HepG2 (cell line): ENCODE measurements around the gene COBLL1. TPM values are rescaled to one million over a fixed set of nuclear protein-coding genes. Genes with fewer than 3 reads are reported as not detected.
A peak's percentile ranks its signal among the peaks of the same experiment; 100 is the strongest.

Experiments
- CBX5 ChIP-seq: sonication (generic); formaldehyde crosslinking; IDR thresholded peaks from 2 replicates; pipeline ENCODE4 v1.4.0; 2020; ENCODE audit warnings: missing genetic modification reagents, borderline replicate concordance
- CEBPG ChIP-seq: IDR thresholded peaks from 2 replicates; pipeline ENCODE4 v1.6.1; 2016
- EZH2 ChIP-seq: conservative IDR thresholded peaks from 2 replicates; pipeline ENCODE4 v1.6.1; 2012; ENCODE audit warnings: mild to moderate bottlenecking, low read depth, low read length, moderate library complexity
- FOXK1 ChIP-seq: sonication (generic); formaldehyde crosslinking; IDR thresholded peaks from 2 replicates; pipeline ENCODE4 v1.4.0; 2020; ENCODE audit warnings: low read depth, missing genetic modification reagents, borderline replicate concordance
- GATAD2A ChIP-seq: IDR thresholded peaks from 2 replicates; pipeline ENCODE4 v1.6.1; 2016
- HMG20A ChIP-seq: IDR thresholded peaks from 2 replicates; pipeline ENCODE4 v1.6.1; 2016; ENCODE audit warnings: borderline replicate concordance
- KLF6 ChIP-seq: IDR thresholded peaks from 2 replicates; pipeline ENCODE4 v1.8.0; 2016; ENCODE audit warnings: missing biosample characterization, missing genetic modification reagents
- PAWR ChIP-seq: sonication (generic); formaldehyde crosslinking; IDR thresholded peaks from 2 replicates; pipeline ENCODE4 v1.4.0; 2020; ENCODE audit warnings: missing genetic modification reagents, mild to moderate bottlenecking, borderline replicate concordance
- PCBP2 ChIP-seq: fragments of 200-400 bp; formaldehyde crosslinking; optimal IDR thresholded peaks from 2 replicates; pipeline ENCODE3; 2018; ENCODE audit warnings: low read length, low read depth; ENCODE audit not compliant: poor library complexity, severe bottlenecking
- POGZ ChIP-seq: sonication (generic); formaldehyde crosslinking; IDR thresholded peaks from 2 replicates; pipeline ENCODE4 v1.4.0; 2020; ENCODE audit warnings: mild to moderate bottlenecking, missing genetic modification reagents
- RCOR2 ChIP-seq: IDR thresholded peaks from 2 replicates; pipeline ENCODE4 v1.6.1; 2016; ENCODE audit warnings: missing biosample characterization, missing genetic modification reagents
- SOX13 ChIP-seq, 3 experiments: fragments of 450-650 bp in 1 of 3; sonication (generic) in 1 of 3; formaldehyde crosslinking in 1 of 3; IDR thresholded peaks in 2 of 3; conservative IDR thresholded peaks in 1 of 3; 2 replicates each; pipeline versions ENCODE4 v1.5.0 to v1.6.1; 2016 to 2020; ENCODE audit warnings: antibody characterized with exemption in 1 of 3, mild to moderate bottlenecking in 1 of 3, missing compliant biosample characterization in 1 of 3, missing genetic modification reagents in 1 of 3, moderate library complexity in 1 of 3
- SOX5 ChIP-seq: IDR thresholded peaks from 2 replicates; pipeline ENCODE4 v1.6.1; 2016; ENCODE audit warnings: borderline replicate concordance
- SOX6 ChIP-seq, 2 experiments: fragments of 450-650 bp in 1 of 2; sonication (generic) in 1 of 2; formaldehyde crosslinking in 1 of 2; IDR thresholded peaks; 2 replicates each; pipeline versions ENCODE4 v1.4.0 to v1.6.1; 2017 to 2020; ENCODE audit warnings: antibody characterized with exemption in 1 of 2, mild to moderate bottlenecking in 1 of 2, missing genetic modification reagents in 1 of 2
- STAG1 ChIP-seq: sonication (generic); formaldehyde crosslinking; IDR thresholded peaks from 2 replicates; pipeline ENCODE4 v1.4.0; 2020; ENCODE audit warnings: missing genetic modification reagents
- TEAD3 ChIP-seq: optimal IDR thresholded peaks from 2 replicates; pipeline ENCODE3; 2016; ENCODE audit warnings: borderline replicate concordance
- YEATS2 ChIP-seq: sonication (generic); formaldehyde crosslinking; IDR thresholded peaks from 2 replicates; pipeline ENCODE4 v1.4.0; 2020; ENCODE audit warnings: missing genetic modification reagents, borderline replicate concordance
- ZNF644 ChIP-seq: IDR thresholded peaks from 2 replicates; pipeline ENCODE4 v1.6.1; 2016; ENCODE audit warnings: low read depth
- polyA plus RNA-seq, 8 experiments: library from polyadenylated mRNA; depleted of rRNA in 3 of 8; stranded (reverse) in 7 of 8; unstranded in 1 of 8; fragments of >200 nt; fragmentation: Illumina TruSeq in 4 of 8; extraction: Trizol in 4 of 8; gene quantifications; 2 replicates each; pipeline versions ENCODE4 v1.2.1 to v1.2.3, GENCODE V29; 2011 to 2016; ENCODE audit warnings: low read depth in 4 of 8, missing spikeins in 1 of 8, mixed read lengths in 1 of 8; ENCODE audit not compliant: insufficient read depth in 1 of 8
- total RNA-seq, 5 experiments: library from RNA; depleted of rRNA; stranded (reverse); fragments of >200 nt; fragmentation: Illumina TruSeq; extraction: Trizol; gene quantifications; 2 replicates each; pipeline ENCODE4 v1.2.3, GENCODE V29; 2016; ENCODE audit warnings: low read depth in 1 of 5
- TF ChIP-seq, protein P1 (sequence below): sonication (generic); formaldehyde crosslinking; IDR thresholded peaks from 2 replicates; pipeline ENCODE4 v1.4.0; 2020; ENCODE audit warnings: mild to moderate bottlenecking, missing genetic modification reagents
- TF ChIP-seq, protein P2 (sequence below): sonication (generic); formaldehyde crosslinking; IDR thresholded peaks from 2 replicates; pipeline ENCODE4 v1.8.0; 2022; ENCODE audit warnings: missing genetic modification reagents, mild to moderate bottlenecking, borderline replicate concordance
- TF ChIP-seq, protein P3 (sequence below): sonication (generic); formaldehyde crosslinking; IDR thresholded peaks from 2 replicates; pipeline ENCODE4 v1.8.0; 2022; ENCODE audit warnings: missing genetic modification reagents, mild to moderate bottlenecking, inconsistent platforms, borderline replicate concordance
- TF ChIP-seq, protein P4 (sequence below): sonication (generic); formaldehyde crosslinking; IDR thresholded peaks from 2 replicates; pipeline ENCODE4 v1.8.0; 2022; ENCODE audit warnings: missing genetic modification reagents, mild to moderate bottlenecking, moderate library complexity, borderline replicate concordance
- TF ChIP-seq, protein P5 (sequence below): sonication (generic); formaldehyde crosslinking; IDR thresholded peaks from 2 replicates; pipeline ENCODE4 v1.8.0; 2022; ENCODE audit warnings: mild to moderate bottlenecking, missing genetic modification reagents, borderline replicate concordance

Gene COBLL1
- total and polyA plus RNA-seq, 2 of the 13 experiments (the other 11 are each of a cell fraction or from before 2014, with no cell fraction given) = 32.6 to 86.8 TPM

DNA sequence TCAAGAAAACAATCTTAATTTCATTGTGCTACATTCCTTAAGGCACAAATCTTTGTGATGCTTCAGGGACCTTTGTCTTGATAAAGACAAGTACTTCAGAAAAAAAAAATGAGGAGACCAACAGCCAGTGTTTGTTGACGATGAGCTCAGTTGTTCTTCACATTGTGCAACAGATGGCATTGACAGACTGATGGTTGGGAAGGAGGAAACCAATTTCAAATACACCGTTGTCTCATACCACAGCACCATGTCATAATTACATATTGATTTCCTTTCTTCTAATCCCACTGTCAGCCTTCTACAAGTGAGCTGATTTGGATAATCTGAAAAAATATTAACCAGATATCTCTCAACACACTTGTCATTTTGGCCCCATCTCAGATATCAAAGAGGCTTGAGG is 166.6 kb downstream of the COBLL1 start (continued):
- TF ChIP-seq STAG1 (CRISPR knock-in tag) = no peak
- TF ChIP-seq YEATS2 = no peak
- 0 out of 2 replicates have a peak, but pooled peaks have one; percentile 21 for TF ChIP-seq FOXK1 (CRISPR knock-in tag)
- TF ChIP-seq SOX13 (IDR thresholded peaks at IDR 0.05) = no peak
- TF ChIP-seq SOX13 (CRISPR knock-in tag; conservative IDR thresholded peaks at IDR 0.05 in 1 of 2, IDR thresholded peaks at IDR 0.05 in 1 of 2) = peak in 1 of 2 experiments; percentile 61; a peak in 1 of 4 replicates
- no peak for TF ChIP-seq PCBP2
- TF ChIP-seq, protein P1, sequence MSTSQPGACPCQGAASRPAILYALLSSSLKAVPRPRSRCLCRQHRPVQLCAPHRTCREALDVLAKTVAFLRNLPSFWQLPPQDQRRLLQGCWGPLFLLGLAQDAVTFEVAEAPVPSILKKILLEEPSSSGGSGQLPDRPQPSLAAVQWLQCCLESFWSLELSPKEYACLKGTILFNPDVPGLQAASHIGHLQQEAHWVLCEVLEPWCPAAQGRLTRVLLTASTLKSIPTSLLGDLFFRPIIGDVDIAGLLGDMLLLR = no peak
- TF ChIP-seq, protein P2, sequence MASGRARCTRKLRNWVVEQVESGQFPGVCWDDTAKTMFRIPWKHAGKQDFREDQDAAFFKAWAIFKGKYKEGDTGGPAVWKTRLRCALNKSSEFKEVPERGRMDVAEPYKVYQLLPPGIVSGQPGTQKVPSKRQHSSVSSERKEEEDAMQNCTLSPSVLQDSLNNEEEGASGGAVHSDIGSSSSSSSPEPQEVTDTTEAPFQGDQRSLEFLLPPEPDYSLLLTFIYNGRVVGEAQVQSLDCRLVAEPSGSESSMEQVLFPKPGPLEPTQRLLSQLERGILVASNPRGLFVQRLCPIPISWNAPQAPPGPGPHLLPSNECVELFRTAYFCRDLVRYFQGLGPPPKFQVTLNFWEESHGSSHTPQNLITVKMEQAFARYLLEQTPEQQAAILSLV = no peak
- TF ChIP-seq, protein P3, sequence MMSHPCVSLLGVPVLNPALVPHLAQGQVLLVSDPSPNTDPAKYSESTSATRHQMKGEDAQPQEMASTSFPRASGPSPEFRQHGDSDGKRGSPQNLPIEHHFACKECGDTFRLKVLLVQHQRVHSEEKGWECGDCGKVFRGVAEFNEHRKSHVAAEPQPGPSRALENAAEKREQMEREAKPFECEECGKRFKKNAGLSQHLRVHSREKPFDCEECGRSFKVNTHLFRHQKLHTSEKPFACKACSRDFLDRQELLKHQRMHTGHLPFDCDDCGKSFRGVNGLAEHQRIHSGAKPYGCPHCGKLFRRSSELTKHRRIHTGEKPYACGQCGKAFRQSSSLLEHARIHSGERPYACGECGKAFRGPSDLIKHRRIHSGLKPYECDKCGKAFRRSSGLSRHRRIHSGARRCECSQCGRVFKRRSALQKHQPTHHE = no peak
- TF ChIP-seq SOX5 (CRISPR knock-in tag) = peak; percentile 26; the same call in 1 of the 2 replicates
- TF ChIP-seq CEBPG (CRISPR knock-in tag) = peak; percentile 80
- TF ChIP-seq TEAD3 (CRISPR knock-in tag) = peak; percentile 33
- TF ChIP-seq SOX6 (IDR thresholded peaks at IDR 0.05) = no peak
- TF ChIP-seq SOX6 (CRISPR knock-in tag; IDR thresholded peaks at IDR 0.05) = peak; percentile 54
- no peak for TF ChIP-seq CBX5 (CRISPR knock-in tag)
- no peak for TF ChIP-seq PAWR (CRISPR knock-in tag)
- peak; percentile 83; the same call in 1 of the 2 replicates for TF ChIP-seq ZNF644
- 0 out of 2 replicates have a peak, but pooled peaks have one; percentile 45 for TF ChIP-seq RCOR2 (CRISPR knock-in tag)
- TF ChIP-seq, protein P4, sequence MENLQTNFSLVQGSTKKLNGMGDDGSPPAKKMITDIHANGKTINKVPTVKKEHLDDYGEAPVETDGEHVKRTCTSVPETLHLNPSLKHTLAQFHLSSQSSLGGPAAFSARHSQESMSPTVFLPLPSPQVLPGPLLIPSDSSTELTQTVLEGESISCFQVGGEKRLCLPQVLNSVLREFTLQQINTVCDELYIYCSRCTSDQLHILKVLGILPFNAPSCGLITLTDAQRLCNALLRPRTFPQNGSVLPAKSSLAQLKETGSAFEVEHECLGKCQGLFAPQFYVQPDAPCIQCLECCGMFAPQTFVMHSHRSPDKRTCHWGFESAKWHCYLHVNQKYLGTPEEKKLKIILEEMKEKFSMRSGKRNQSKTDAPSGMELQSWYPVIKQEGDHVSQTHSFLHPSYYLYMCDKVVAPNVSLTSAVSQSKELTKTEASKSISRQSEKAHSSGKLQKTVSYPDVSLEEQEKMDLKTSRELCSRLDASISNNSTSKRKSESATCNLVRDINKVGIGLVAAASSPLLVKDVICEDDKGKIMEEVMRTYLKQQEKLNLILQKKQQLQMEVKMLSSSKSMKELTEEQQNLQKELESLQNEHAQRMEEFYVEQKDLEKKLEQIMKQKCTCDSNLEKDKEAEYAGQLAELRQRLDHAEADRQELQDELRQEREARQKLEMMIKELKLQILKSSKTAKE = no peak
- TF ChIP-seq POGZ (CRISPR knock-in tag) = peak; percentile 60
- 0 out of 2 replicates have a peak, but pooled peaks have one; percentile 27 for TF ChIP-seq HMG20A (CRISPR knock-in tag)
- no peak for TF ChIP-seq EZH2
- peak; percentile 58 for TF ChIP-seq GATAD2A (CRISPR knock-in tag)
- TF ChIP-seq, protein P5, sequence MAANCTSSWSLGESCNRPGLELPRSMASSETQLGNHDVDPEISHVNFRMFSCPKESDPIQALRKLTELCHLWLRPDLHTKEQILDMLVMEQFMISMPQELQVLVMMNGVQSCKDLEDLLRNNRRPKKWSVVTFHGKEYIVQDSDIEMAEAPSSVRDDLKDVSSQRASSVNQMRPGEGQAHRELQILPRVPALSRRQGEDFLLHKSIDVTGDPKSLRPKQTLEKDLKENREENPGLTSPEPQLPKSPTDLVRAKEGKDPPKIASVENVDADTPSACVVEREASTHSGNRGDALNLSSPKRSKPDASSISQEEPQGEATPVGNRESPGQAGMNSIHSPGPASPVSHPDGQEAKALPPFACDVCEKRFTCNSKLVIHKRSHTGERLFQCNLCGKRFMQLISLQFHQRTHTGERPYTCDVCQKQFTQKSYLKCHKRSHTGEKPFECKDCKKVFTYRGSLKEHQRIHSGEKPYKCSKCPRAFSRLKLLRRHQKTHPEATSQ = no peak
- no peak for TF ChIP-seq KLF6 (CRISPR knock-in tag)
